ENCODE measurements around the gene RGL4.
"Not testable (repeated sequence)": the region's sequence is repeated elsewhere in the genome, so short reads cannot be mapped to it uniquely, and the experiment has no call there.

RGL4 gene

GRCh38 chr22:23718371-23719165 lies 27.8 kb downstream of the RGL4 start:
- Histone ChIP-seq H3K27ac (no peak overlapping the region), H3K4me3 (ENCODE audit: low read depth, low read length) (no peak overlapping the region), H3K27me3 (ENCODE audit: insufficient read depth, low read depth, severe bottlenecking) (no peaks in the 10 kb centered on the region), H3K36me3 (peaks cover 17% of the 10 kb centered on the region), H3K9me3 (ENCODE audit: severe bottlenecking) (no peaks in the 10 kb centered on the region)
- no peak for TF ChIP-seq CTCF (IDR thresholded peaks at IDR 0.05; ENCODE audit: low read depth, low read length)
- no peak for DNase-seq

GRCh38 chr22:23720855-23721254 lies 30.0 kb downstream of the RGL4 start:
- Histone ChIP-seq H3K36me3 (no peaks in the 10 kb centered on the region), H3K27ac (no peak overlapping the region), H3K4me3 (ENCODE audit: low read depth, low read length) (no peak overlapping the region), H3K27me3 (ENCODE audit: insufficient read depth, low read depth, severe bottlenecking) (no peaks in the 10 kb centered on the region), H3K9me3 (ENCODE audit: severe bottlenecking) (no peaks in the 10 kb centered on the region)
- no peak for TF ChIP-seq CTCF (IDR thresholded peaks at IDR 0.05; ENCODE audit: low read depth, low read length)
- no peak for DNase-seq

- H3K4me3 ChIP-seq (ENCODE audit: low read depth, low read length), result no peak overlapping the region
- no peaks in the 10 kb centered on the region for H3K36me3 ChIP-seq
- no peaks in the 10 kb centered on the region for H3K9me3 ChIP-seq (ENCODE audit: severe bottlenecking)
- H3K27me3 ChIP-seq (ENCODE audit: insufficient read depth, low read depth, severe bottlenecking), result no peaks in the 10 kb centered on the region
- TF ChIP-seq CTCF (IDR thresholded peaks at IDR 0.05; ENCODE audit: low read depth, low read length), result no peak
- no peak for DNase-seq
- H3K27ac ChIP-seq, result no peak overlapping the region
Observed at GRCh38 chr22:23722160-23722559, 31.3 kb downstream of the RGL4 start.

- no peak for DNase-seq
- TF ChIP-seq CTCF (IDR thresholded peaks at IDR 0.05; ENCODE audit: low read depth, low read length), result no peak
- no peaks in the 10 kb centered on the region for H3K36me3 ChIP-seq
- no peak overlapping the region for H3K4me3 ChIP-seq (ENCODE audit: low read depth, low read length)
- H3K27me3 ChIP-seq (ENCODE audit: insufficient read depth, low read depth, severe bottlenecking), result no peaks in the 10 kb centered on the region
- no peak overlapping the region for H3K27ac ChIP-seq
- H3K9me3 ChIP-seq (ENCODE audit: severe bottlenecking), result no peaks in the 10 kb centered on the region
Observed at GRCh38 chr22:23722724-23723123, 31.9 kb downstream of the RGL4 start.

- not testable (repeated sequence) for H3K27ac ChIP-seq; H3K27me3 ChIP-seq (ENCODE audit: insufficient read depth, low read depth, severe bottlenecking); H3K36me3 ChIP-seq; DNase-seq; H3K9me3 ChIP-seq (ENCODE audit: severe bottlenecking); H3K4me3 ChIP-seq (ENCODE audit: low read depth, low read length)
Observed at GRCh38 chr22:23728108-23728507, 37.3 kb downstream of the RGL4 start.

GRCh38 chr22:23737696-23738095 lies 46.9 kb downstream of the RGL4 start:
- DNase-seq, result no peak
- Histone ChIP-seq H3K9me3 (ENCODE audit: severe bottlenecking) (no peaks in the 10 kb centered on the region), H3K36me3 (peaks cover 4% of the 10 kb centered on the region; the same call in 1 of the 2 replicates), H3K27me3 (ENCODE audit: insufficient read depth, low read depth, severe bottlenecking) (no peaks in the 10 kb centered on the region), H3K27ac (no peak overlapping the region), H3K4me3 (ENCODE audit: low read depth, low read length) (no peak overlapping the region)
- no peak for TF ChIP-seq CTCF (IDR thresholded peaks at IDR 0.05; ENCODE audit: low read depth, low read length)
